Fibroblast of mammary gland (primary cell): ENCODE measurements around the gene ELFN1.
A peak's percentile ranks its signal among the peaks of the same experiment; 100 is the strongest.
"Not testable (repeated sequence)": the region's sequence is repeated elsewhere in the genome, so short reads cannot be mapped to it uniquely, and the experiment has no call there.

Experiments
- DNase-seq: peaks from one replicate; pipeline ENCODE4 v3.0.0-alpha.2; 2010; ENCODE audit warnings: low read depth
- H3K4me3 ChIP-seq: 2 replicates; pipeline ENCODE4 v1.5.1; 2011; ENCODE audit warnings: low read depth, mild to moderate bottlenecking, low read length, moderate library complexity; ENCODE audit not compliant: control insufficient read depth
- CTCF ChIP-seq: conservative IDR thresholded peaks from 2 replicates; pipeline ENCODE4 v1.5.1; 2011; ENCODE audit warnings: low read depth, low read length, inconsistent platforms; ENCODE audit not compliant: control insufficient read depth, insufficient read depth

Gene ELFN1

DNA sequence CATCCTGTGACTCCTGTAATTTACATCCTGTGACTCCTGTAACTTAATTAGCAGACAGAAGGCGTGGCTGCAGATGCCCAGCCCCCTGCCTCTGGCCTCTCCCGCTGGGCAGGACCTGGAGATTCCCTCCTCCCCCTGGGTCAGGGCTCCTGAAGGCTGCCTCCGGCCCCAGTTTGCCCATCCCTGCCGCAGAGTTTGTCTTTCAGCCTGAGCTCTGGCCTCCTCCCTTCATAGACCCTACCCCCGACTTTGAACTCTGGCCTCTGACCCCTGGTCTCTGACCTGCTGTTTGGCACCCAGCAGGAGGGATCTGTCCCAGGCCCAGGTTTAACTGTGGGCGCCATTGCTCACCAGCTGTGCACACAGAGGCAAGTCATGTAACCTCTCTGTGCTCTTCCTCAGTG, 45.6 kb downstream of the ELFN1 start:
- no peak for DNase-seq
- no peak for TF ChIP-seq CTCF
- no peak overlapping the region for H3K4me3 ChIP-seq

DNA sequence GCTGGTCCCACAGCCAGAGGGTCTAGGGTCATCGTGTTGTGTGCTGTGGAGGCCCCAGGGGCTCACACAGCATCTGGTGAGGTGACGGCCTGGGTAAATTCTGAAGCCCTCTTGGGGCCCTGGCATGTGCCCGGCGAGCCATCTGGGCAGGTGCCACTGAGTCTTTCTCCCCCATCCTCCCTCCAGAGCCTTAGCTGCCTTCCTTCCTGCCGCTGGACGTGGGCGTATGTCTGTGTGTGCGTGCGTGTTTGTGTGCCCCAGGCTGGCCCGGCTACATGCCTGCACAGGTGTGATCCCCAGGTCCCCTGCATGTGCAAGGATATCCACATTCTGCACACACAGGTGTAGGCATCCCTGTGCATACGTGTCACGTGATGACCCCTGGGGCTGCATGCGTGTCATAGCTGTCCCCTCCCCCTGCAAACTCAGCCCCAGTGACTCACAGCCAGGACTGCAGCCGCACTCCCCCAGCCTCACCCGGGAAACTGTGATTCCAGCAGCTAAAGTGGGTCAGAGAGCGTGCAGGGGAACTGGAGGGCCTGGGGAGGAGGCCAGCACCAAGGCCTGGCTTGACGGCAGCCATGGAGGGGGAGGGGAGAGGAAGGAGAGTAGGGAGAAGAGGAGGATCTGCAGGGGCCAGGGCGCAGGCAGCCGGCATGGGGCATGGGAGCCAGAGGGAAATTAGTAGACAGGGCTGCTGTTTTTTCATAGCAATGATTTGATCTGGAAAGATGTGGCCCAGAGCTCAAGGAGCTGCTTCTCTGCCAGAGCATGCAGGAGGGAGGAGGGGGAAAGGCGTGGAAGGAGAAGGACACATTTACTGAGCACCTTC, 46.4 kb downstream of the ELFN1 start:
- peak; percentile 72 for DNase-seq
- no peak for TF ChIP-seq CTCF
- H3K4me3 ChIP-seq, result no peak overlapping the region

DNA sequence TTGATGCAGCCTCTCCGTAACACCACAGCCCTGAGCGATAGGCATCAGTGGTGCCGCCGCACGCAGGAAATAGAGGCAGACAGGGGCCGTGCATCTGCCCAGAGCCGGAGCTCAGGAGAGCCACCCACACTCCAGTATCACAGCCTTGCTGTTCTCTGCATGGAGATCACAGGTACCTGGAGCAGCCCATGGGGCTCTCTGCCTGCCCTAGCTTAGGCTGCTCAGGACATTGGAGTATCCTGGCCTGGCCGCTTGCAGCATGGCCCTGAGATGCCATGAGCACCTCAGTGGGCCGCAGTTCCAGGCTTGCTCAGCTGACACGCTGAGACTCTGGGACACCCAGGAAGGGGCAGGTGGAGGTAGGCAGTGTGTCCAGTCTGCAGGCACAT, 47.0 kb downstream of the ELFN1 start:
- TF ChIP-seq CTCF, result no peak
- DNase-seq, result no peak
- no peak overlapping the region for H3K4me3 ChIP-seq

DNA sequence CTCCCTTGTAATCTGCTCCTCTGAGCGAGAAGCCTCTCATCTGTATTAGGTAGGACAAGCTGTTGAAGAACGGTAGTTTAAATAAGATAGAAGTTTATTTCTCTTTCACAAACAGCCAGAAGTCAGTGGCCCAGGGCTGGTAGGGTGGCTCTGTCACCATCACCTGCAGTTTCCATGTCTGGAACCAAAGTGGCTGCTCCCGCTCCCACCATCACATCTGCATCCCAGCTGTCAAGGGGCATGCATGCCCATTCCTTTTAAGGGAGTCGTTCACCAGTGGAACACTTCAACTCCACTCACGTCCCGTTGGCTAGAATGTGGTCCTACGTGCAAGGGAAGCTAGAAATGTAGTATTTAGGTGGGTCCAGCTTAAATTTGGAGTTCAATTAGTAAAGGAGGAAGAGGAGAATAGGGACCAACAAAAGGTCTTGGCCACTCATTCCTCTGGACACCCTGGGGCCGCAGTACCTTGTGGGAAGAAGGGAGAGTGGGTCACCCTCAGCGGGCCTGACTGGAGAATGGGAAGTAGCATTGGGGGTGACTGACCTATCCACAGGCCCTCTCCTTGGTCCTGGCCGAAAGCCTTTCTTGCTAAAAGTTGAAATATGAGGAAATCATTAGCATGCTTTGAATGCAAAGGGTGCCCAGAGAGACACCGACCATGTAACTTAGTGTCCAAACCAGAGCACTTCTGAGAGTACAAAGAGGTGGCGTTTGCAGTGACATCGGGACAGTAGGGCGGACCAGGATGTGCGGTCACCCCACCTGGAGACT, 48.0 kb downstream of the ELFN1 start:
- TF ChIP-seq CTCF, result no peak
- no peak for DNase-seq
- H3K4me3 ChIP-seq, result no peak overlapping the region

DNA sequence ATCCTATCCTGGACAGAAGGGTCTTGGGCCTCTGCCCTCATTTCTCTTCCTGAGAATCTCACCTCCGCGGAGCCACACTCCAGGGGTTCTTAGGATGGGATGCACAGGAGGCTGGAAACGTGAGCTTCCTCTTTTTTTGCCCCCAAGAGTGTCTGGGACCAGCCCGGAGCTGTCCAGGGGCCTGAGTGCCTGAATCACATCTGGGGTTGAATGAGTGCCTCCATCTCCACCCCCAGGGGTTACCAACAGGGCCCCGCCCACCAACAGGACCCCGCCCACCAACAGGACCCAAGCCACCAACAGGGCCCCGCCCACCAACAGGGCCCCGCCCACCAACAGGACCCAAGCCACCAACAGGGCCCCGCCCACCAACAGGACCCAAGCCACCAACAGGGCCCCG, 48.8 kb downstream of the ELFN1 start:
- H3K4me3 ChIP-seq, DNase-seq: not testable (repeated sequence)

DNA sequence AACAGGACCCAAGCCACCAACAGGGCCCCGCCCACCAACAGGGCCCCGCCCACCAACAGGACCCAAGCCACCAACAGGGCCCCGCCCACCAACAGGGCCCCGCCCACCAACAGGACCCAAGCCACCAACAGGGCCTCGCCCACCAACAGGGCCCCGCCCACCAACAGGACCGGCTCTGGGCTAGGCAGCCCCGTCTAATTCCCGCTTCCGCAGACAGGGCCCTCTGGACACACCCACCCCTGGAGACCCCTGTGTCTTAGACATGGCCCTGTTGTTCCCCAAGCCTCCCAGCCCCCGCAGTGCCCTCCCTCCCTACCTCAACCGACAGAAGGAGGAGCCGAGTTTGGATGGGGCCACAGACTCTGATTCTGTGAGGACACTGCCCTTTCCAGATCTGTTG, 49.2 kb downstream of the ELFN1 start:
- not testable (repeated sequence) for DNase-seq

GRCh38 chr7:1719913-1720312, 49.8 kb downstream of the ELFN1 start:
- no peak for TF ChIP-seq CTCF
- no peak overlapping the region for H3K4me3 ChIP-seq
- no peak for DNase-seq

More for the DNA sequence above, 49.2 kb downstream of the ELFN1 start:
- H3K4me3 ChIP-seq, result not testable (repeated sequence)
